Esophagus muscularis mucosa (tissue), 4 donors: Measurements from ENCODE around the gene VAX1. TPM values are rescaled to one million over a fixed set of nuclear protein-coding genes. Genes with fewer than 3 reads are reported as not detected.

ENCODE experiments used
- DNase-seq: peaks from one replicate; pipeline ENCODE4 v3.0.0-alpha.2; 2017; ENCODE audit errors: extremely low spot score
- H3K27ac ChIP-seq, 4 donors: fragments of 200-600 bp; sonication (generic); replicated peaks in 1 of 4; 1 replicate in 3 of 4; 2 replicates in 1 of 4; pipeline ENCODE4 v1.5.1; 2016 to 2019; ENCODE audit warnings: mild to moderate bottlenecking in 1 of 4
- H3K27me3 ChIP-seq, 4 donors: fragments of 200-600 bp; sonication (generic); one replicate each; pipeline versions ENCODE4 v1.5.1 to v1.6.0; 2016 to 2019
- H3K36me3 ChIP-seq, 4 donors: fragments of 200-600 bp; sonication (generic); one replicate each; pipeline ENCODE4 v1.5.1; 2016 to 2019
- H3K4me1 ChIP-seq, 4 donors: fragments of 200-600 bp; sonication (generic); one replicate each; pipeline ENCODE4 v1.5.1; 2016 to 2019
- H3K4me3 ChIP-seq, 4 donors: fragments of 200-600 bp; sonication (generic); 1 replicate in 2 of 4; 2 replicates in 2 of 4; pipeline ENCODE4 v1.5.1; 2016 to 2019; ENCODE audit warnings: mild to moderate bottlenecking in 4 of 4, moderate library complexity in 1 of 4
- H3K9me3 ChIP-seq, 4 donors: fragments of 200-600 bp; sonication (generic); 1 replicate in 3 of 4; 2 replicates in 1 of 4; pipeline ENCODE4 v1.5.1; 2016 to 2019
- EP300 ChIP-seq: sonication (generic); formaldehyde crosslinking; IDR thresholded peaks from one replicate; pipeline ENCODE4 v1.6.1; 2017; ENCODE audit warnings: antibody characterized with exemption
- POLR2A ChIP-seq: fragments of 450-650 bp; IDR thresholded peaks from one replicate; pipeline ENCODE4 v1.6.1; 2017; ENCODE audit warnings: antibody characterized with exemption, moderate library complexity, mild to moderate bottlenecking, low read depth
- POLR2AphosphoS5 ChIP-seq, 2 donors: sonication (generic); formaldehyde crosslinking; IDR thresholded peaks; one replicate each; pipeline ENCODE4 v1.6.1; 2017; ENCODE audit warnings: antibody characterized with exemption in 2 of 2
- WGBS: methylation state at CpG from one replicate; pipeline ENCODE4 v1.1.5; 2018; 5-methylcytosine and 5-hydroxymethylcytosine counted together
- intact Hi-C: fragments of 100-400 bp; cut with DNase I; formaldehyde crosslinking; loops from one replicate; pipeline ENCODE4 v1.15.1; 2023
- total RNA-seq, 4 donors: library from RNA; depleted of rRNA; stranded (reverse); fragments of >200 nt; gene quantifications; one replicate each; pipeline versions ENCODE4 v1.1.0 to v1.2.1, GENCODE V29; 2016
- TF ChIP-seq, protein P1 (sequence below), 3 experiments: fragments of 200-600 bp in 2 of 3; fragments of 450-650 bp in 1 of 3; sonication (generic) in 2 of 3; IDR thresholded peaks; one replicate each; pipeline ENCODE4 v1.5.1; 2017 to 2019; ENCODE audit warnings: antibody characterized with exemption in 3 of 3, mild to moderate bottlenecking in 2 of 3, moderate library complexity in 1 of 3

VAX1 gene
- total RNA-seq, 4 donors from 2014 or later, result not detected

DNA sequence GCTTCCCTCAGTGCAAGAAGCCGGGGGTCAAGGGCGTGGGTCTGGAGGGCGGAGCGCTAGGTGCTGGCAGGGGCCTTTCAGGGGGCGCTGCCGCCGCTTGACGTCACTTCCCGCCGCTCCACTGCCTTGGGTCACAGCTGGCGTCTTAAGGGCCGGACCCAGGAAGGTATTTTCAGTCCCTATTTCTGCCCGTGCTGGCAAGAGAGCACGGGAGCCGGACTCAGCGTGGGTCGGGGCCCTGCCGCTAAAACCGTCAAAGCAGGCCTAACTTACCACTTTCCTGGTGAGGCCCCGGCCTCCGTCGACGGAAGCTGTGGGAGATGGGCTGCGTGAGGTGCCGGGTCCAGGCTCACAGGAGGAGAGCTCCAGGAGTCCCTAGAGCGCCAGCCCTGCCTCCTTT lies 12.0 kb downstream of the VAX1 start:
- 66% methylated on average over 23 of the region's 26 CpGs for WGBS
- Histone ChIP-seq H3K27ac (no peak overlapping the region), H3K9me3 (no peaks in the 10 kb centered on the region), H3K4me1 (peaks cover 0 to 2% (median 1%) of the 10 kb centered on the region in 4 donors), H3K27me3 (peaks cover 0 to 82% (median 10%) of the 10 kb centered on the region in 4 donors), H3K4me3 (no peak overlapping the region), H3K36me3 (no peaks in the 10 kb centered on the region)
- TF ChIP-seq POLR2AphosphoS5 (IDR thresholded peaks at IDR 0.05) (no peak), EP300 (no peak), POLR2A (no peak)
- TF ChIP-seq, protein P1, sequence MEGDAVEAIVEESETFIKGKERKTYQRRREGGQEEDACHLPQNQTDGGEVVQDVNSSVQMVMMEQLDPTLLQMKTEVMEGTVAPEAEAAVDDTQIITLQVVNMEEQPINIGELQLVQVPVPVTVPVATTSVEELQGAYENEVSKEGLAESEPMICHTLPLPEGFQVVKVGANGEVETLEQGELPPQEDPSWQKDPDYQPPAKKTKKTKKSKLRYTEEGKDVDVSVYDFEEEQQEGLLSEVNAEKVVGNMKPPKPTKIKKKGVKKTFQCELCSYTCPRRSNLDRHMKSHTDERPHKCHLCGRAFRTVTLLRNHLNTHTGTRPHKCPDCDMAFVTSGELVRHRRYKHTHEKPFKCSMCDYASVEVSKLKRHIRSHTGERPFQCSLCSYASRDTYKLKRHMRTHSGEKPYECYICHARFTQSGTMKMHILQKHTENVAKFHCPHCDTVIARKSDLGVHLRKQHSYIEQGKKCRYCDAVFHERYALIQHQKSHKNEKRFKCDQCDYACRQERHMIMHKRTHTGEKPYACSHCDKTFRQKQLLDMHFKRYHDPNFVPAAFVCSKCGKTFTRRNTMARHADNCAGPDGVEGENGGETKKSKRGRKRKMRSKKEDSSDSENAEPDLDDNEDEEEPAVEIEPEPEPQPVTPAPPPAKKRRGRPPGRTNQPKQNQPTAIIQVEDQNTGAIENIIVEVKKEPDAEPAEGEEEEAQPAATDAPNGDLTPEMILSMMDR (IDR thresholded peaks at IDR 0.05), result no peak
- intact Hi-C loops, result no loop called here
- DNase-seq, result no peak

DNA sequence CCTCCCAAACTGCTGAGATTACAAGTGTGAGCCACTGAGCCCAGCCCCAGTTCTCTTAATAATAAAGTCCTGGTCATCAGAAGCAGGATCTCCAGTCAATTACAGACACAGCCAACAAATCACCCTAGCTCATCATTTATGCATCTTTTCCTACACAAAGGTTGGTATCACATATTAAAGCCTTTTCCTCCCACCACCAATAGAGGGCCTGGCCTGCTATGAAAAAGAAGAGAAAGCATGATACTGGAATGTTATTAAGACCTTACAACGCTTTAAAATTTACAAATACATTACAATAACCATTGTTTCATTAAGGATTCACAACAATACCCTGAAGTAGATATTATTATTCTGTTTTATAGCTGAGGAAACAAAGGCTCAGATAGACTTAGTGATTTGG lies 25.9 kb downstream of the VAX1 start:
- TF ChIP-seq POLR2AphosphoS5 (IDR thresholded peaks at IDR 0.05) (no peak), POLR2A (no peak), EP300 (no peak)
- TF ChIP-seq, protein P1 (IDR thresholded peaks at IDR 0.05), result no peak
- peaks cover 0 to 43% (median 0%) of the 10 kb centered on the region in 4 donors for H3K27me3 ChIP-seq
- 37% methylated on average over 1 of the region's 1 CpG for WGBS
- intact Hi-C loops, result no loop called here
- H3K4me1 ChIP-seq, result no peaks in the 10 kb centered on the region
- no peak overlapping the region for H3K27ac ChIP-seq
- no peaks in the 10 kb centered on the region for H3K9me3 ChIP-seq
- no peak overlapping the region for H3K4me3 ChIP-seq
- H3K36me3 ChIP-seq, result no peaks in the 10 kb centered on the region
- no peak for DNase-seq

DNA sequence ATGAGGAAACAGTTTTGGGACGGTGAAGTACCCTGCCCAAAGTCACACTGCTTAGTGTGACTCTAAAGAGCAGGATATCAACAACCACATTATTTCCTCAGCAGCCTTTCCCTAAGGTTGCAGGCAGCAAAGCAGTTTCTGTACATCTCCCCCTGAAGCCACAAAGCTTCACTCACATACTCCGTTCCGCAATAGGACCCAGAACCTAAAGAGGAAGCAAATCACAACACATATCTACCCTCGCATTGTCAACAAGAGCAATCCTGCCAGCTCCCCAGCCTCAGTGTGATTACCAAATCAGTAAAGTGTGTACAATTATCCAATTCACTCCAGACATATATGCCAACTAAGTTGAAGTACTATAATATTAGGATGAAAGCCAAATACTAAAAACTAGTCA lies 30.8 kb downstream of the VAX1 start:
- Histone ChIP-seq H3K27me3 (peaks cover 0 to 21% (median 0%) of the 10 kb centered on the region in 4 donors), H3K4me3 (no peak overlapping the region), H3K27ac (no peak overlapping the region), H3K9me3 (no peaks in the 10 kb centered on the region), H3K4me1 (no peaks in the 10 kb centered on the region), H3K36me3 (no peaks in the 10 kb centered on the region)
- no peak for DNase-seq
- TF ChIP-seq EP300, result no peak
- TF ChIP-seq, protein P1 (IDR thresholded peaks at IDR 0.05), result no peak
- no peak for TF ChIP-seq POLR2A
- WGBS, result 46% methylated on average over 4 of the region's 4 CpGs
- intact Hi-C loops, result no loop called here

DNA sequence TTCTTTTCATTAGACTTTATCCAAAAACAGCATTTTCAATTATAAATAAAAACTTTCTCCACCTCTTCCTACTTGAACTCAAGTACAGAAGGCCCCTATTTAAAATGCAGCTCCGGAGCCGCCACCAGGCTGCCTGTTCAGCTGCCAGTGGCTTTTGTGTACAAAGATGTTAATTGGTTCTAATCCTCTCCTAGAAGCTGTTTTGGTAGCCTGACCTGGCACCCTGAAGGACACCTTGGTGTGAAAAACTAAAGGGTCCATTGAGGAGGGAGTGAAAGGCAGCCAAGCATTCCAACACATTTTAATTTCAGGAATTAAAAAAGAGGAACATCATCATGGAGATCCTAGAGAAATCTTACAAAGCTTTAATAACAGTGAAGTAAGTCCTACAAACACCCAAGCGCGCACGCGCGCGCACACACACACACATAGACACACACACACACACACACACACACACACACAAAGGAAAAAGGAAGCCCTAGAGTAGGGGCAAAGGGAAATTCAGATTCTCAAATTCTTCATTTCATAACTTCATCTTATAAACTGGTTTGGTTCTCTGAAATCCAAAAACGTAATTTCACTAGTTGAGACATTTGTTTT lies 41.4 kb downstream of the VAX1 start:
- Histone ChIP-seq H3K9me3 (no peaks in the 10 kb centered on the region), H3K4me3 (no peak overlapping the region), H3K36me3 (no peaks in the 10 kb centered on the region), H3K27me3 (peaks cover 0 to 8% (median 0%) of the 10 kb centered on the region in 4 donors), H3K27ac (no peak overlapping the region), H3K4me1 (no peaks in the 10 kb centered on the region)
- DNase-seq, result no peak
- 82% methylated on average over 9 of the region's 9 CpGs for WGBS
- TF ChIP-seq POLR2AphosphoS5 (IDR thresholded peaks at IDR 0.05) (no peak), EP300 (no peak), POLR2A (no peak)
- TF ChIP-seq, protein P1 (IDR thresholded peaks at IDR 0.05), result no peak
- intact Hi-C loops, result no loop called here

DNA sequence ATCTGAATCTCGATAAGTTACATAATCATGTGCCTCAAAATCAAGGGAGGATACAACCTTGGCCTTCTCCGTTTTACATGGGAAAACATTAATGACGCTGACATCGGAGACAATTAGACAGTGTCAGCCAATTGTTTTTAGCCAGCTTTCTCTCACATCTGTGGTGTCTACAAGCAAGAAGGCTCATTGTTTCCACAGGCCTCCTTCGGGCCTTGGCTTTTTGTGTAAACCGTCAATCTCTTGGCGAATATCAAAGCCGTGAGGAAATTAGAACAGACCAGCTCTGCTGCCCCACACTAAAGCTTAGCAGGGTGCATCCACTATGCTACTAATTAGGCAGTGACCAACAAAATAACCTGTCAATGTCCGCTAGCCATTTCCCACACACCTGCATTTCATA lies 43.2 kb downstream of the VAX1 start:
- Histone ChIP-seq H3K27ac (no peak overlapping the region), H3K4me1 (no peaks in the 10 kb centered on the region), H3K36me3 (no peaks in the 10 kb centered on the region), H3K4me3 (no peak overlapping the region), H3K9me3 (no peaks in the 10 kb centered on the region), H3K27me3 (peaks cover 0 to 8% (median 0%) of the 10 kb centered on the region in 4 donors)
- intact Hi-C loops, result no loop called here
- 75% methylated on average over 9 of the region's 9 CpGs for WGBS
- TF ChIP-seq POLR2A, result no peak
- no peak for TF ChIP-seq EP300
- TF ChIP-seq, protein P1 (IDR thresholded peaks at IDR 0.05), result no peak
- TF ChIP-seq POLR2AphosphoS5 (IDR thresholded peaks at IDR 0.05), result no peak
- no peak for DNase-seq
